NCI-H1930 (cell line): Measurements from ENCODE around the gene CHAT.

ENCODE experiments used
- DNase-seq, 2 experiments: peaks; one replicate each; lab custom pipeline; 2025; lab: John Stamatoyannopoulos, UW

CHAT gene

DNA sequence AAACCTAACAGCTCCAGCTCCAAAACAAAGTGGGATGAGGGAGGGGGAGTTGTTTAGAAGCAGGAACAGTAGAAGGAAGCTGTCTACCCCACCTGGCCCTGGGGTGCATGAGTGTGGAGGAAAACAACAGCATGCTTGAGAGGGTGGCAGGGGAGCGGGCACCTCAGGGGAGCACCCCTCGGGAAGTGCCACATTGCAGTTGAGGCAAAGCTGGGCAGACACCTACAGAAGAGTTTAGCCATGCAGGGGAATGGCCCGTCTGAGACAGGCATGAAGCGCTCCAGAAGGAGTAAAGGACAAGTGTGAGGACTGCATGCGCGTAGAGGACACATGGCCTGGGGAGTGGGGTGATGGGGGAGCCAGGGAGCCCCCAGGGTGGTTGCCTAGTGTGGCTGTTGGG, 18.1 kb downstream of the CHAT start:
- no peak for DNase-seq

DNA sequence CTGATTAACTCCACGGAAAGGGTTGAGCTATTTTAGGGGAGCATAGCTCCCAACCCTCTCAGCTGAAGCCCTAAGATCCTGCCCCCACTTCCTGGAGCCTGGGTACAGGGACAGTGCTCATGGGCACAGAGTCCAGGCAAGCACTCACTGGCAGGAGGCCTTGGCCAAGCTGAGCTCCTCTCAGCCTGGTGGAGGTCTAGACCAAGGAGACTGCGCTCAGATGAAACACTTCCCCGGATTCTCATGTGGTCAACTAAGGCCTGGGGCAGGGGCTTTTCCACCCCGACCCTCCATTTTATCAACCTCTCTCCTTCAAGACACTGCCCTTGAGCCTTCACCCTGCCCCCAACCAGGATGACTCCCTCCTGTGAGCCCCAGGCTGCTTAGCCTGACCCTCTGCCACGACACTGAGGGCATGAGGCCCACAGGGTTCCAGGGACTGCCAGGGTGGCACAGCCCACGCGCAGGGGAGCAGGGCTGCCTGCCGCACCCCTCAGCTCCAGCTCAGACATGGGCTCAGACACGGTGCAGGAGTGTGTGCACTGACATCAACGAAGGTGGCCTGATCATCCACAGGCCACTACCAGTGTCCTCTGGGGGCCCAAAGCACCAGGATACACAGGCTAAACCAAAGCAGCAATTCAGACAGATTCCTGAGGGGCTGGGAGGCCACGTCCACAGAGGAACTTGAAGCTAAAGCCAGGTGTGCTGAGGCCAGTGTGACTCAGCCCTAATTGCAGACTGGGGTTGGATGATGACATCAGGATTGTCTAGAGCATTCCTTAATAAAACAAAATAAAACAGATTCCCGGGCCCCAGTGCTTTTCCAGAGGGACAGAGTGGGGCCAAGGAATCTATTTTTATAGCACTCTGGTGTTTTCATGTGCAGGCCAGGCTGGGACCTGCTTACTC, 18.8 kb downstream of the CHAT start:
- DNase-seq = no peak

DNA sequence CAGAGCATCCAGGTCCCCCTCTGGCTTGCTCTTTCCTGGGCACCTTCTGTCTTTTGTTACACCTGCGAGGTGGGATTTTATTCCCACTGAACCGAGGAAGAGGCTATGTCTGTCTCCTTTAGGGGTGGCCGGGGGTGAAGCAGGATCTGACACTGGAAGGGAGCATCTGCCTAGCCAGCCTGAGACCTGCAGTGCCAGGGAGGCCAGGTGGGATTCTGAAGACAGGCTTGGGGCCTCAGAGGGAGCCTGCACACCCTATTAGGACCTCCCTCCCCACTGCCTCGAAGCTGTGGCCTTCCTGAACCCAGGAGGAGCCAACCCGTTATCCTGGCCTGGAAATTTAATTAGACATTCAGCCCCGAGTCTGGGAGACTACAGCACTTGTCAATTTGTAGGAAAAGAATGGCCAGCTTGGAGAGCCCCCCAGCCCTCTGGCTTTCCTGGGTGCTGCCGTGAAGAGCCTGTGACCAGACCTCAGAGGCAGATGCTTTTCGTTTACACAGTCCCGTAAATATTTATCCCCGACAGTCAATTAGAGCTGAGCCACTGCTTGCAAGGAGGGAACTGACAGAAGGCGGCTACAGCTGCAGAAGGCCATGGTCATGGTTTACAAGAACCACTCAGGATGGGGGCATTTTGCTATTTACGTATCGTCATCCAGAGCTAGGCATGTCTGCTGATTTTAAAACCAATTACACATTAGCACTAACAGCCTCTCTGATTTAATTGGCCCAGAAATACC, 19.7 kb downstream of the CHAT start:
- no peak for DNase-seq

DNA sequence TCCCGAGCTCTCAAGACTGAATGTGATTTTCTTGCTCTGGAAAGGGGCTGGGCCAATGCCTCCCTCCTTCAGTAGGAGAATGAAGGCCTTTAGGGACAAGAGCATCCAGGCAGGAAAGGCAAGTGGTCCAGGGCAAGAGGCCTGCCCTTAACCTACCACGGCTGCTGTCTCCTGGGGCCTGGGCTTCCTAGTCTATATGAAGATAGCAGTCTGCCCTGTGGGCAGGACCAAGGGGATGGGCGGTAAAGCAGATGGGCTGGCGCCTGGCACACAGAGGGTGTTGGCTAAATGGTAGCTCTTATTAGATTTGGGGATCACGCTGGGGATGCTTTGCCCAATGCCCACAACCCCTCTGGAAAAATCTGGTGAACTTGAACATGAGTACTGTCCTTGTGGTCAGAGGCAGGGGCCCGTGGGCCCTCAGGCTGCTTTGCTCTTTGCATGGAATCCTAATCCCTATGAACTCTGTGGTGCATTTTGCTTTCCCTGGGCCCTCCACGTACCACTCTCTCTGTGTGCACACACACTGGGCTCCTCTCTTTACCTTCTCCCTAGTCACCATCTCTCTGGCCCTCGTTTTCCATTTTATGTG, 20.3 kb downstream of the CHAT start:
- no peak for DNase-seq

DNA sequence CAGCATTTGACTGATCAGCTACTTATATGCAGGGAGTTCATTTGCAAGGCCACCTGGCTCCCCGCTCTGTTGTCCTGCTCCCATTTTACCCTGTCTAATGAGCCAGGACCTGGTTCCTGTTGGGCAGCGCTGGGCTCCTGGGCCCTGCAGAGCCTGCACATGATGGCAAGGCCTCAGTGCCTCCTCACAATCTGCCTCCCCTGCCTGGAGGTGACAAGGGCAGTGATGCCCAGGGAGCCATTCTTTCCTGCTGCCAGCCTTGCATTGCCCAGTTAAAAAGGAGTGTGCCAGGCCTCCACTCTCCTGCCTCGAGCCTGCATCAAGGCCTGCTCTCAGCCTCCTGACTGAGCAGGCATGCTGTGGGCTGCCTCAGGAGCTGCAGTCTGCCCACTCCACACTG, 28.5 kb downstream of the CHAT start:
- DNase-seq = no peak

DNA sequence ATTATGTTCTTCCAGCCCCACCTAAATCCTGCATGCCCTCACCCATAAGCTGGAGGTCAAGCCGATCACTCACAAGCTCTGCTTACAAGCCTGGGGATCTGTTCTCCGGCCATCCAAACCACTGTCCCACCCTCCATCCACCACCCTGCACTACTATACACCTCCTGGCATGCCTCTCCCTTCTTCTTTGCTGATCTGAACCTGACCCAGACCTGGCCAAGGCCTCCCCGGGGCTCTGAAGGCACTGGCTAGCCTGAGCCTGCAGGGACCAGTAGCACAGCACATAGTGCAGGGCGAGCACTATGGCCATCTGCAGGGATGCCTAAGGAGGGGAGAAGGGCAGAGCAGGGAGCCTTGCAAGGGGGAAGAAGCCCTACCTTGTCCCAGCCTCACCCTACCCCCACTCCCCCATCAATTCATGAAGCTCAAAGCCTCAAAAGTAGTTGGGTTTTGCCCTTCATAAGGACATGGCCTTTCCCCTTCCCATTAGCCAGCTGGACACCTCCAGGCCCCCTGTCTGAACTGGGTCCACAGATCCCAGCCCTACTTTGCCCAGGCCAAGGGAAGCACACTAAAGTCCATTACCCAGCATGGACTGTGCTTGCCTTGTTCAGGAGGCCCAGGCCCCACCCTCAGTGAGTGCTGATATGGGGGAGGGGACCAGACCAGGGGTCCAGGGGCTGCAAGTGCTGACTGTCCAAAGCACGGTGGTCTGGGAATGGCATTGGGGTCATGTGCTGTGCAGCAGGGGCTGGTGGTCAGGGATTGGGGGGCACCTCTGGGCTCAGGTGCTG, 29.6 kb downstream of the CHAT start:
- DNase-seq = no peak

DNA sequence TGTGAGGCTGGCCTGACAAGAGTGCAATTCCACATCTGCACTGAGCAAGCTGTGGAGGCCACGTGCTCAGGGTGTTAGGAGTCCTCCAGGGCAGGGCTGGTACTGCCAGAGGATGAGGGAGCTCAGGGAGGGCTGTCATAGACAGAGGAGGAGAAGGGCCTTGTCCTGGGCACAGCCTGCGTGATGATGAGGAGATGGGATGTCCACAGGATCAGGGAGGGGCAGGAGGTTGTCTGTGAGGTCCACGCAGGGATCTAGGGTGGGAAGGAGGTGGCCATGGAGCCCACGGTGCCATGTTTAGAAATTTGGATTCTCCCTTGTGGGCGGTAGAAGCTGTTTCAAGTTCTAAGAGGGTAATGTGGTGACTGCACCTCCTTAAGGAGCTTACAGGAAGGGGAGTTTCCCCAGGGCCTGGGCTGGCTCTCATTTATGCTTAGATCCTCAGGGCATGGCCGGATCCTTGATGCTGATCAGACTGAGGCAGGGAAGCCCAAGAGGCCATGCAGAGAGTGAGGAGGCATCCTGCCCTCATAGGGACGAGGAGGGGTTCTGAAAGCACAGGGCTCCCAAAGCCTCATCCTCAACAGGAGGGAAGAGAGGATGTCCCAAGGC, 30.3 kb downstream of the CHAT start:
- no peak for DNase-seq

DNA sequence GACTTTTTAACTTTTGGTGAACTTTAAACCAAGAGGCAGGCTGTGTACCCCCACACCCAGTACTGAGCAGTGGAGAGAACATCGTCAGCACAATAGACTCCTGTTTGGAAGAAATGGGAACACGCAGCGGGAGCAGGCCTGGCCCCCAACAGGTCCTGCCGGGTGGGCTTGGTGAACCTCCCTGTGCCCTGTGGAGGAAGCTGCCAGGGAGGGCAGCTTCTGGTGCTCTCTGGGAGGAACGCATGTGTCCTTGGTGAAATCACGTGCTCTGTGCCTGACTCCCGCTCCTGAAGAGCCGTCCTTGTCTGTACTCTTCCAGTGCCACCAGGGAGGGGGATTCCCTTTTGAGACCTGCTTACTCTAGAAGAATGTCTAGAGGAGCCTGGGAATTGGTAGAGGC, 31.6 kb downstream of the CHAT start:
- DNase-seq = no peak

DNA sequence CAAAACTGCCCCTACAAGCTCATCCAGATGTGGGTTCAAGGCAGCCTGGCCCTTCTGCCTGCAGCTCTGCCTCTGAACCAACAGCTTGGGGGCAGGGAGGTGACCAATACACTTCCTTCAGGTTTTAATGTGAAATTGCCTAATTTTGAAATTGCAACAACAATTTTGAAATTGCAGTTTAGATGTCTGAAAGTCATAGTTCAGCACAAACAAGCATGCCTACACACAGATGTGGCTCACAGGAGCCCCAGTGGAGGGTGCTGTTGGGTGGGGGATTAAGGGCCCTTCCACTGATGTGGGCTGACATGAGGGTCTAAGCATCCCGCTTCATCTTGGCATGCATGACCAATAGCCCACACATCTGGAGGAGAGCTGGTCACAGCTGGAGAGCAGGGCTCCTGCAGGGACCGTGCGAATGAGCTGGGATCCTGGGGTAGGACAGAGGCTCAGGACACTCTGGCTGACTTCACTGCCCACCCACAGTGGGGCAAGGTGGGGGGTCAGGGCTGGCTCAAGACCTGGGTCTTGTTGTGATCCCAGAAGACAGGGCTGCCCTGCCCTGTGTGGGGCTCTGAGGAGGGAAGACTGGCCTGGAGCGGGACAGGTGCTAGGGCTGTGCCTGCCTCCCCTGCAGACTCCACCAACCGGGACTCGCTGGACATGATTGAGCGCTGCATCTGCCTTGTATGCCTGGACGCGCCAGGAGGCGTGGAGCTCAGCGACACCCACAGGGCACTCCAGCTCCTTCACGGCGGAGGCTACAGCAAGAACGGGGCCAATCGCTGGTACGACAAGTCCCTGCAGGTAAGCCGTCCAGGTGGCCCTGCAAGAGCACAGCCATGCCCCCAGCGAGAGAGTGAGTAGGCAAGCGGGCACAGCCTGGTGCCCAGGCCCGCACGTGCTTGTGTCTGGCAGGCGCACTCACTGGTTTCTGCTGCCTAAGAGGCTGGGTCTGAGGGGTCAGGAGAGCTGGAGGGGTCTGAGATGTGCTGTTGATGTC, 32.3 kb downstream of the CHAT start:
- DNase-seq = no peak

DNA sequence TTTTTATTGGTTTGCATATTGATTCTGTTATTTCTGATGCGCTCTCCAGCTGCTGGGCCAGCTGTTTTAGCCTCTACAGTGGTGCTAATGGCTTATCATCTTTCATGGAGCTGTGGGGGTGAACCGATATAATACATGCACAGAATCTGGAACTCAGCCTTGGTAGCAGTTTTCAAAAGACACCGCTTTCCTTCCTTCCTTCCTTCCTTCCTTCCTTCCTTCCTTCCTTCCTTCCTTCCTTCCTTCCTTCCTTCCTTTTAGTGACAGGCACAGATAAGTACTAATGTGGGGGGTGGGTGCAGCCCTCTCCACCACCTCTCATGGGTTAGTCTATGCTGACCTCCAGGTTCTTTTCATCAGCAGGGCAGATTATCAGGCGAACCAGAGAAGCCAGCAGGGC, 33.7 kb downstream of the CHAT start:
- DNase-seq = no peak

DNA sequence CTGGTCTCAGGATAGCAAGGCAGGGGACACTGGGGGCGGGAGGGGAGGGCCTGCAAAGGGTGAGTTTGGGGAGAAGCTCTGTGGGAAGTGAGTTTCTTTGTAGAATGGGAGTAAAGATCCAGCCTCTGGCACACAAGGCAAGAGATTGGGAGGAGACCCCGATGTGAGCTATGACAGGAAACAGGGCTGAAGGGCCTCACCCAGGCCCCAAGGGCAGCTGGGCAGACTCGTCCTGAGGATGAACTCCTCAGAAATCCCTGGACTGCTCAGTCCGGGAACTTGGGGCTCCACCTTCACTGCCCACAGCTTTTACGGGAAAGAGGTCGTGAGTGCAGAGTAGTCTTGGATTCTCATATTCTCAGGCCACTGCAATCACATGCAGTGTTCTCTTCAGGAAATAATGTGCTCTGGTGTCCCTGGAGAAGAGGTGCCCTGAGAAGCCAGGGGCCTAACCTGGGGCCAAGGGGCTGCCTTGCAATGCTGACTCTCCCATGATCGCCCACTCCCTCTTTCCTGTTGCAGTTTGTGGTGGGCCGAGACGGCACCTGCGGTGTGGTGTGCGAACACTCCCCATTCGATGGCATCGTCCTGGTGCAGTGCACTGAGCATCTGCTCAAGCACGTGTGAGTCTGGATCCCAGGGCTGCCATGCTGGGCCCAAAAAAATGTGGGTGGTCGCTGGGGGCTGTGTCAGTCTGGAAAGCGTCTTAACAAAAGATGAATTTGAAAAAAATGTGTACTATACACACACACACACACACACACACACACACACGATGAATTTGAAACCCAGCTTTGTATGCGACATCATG, 34.4 kb downstream of the CHAT start:
- DNase-seq = no peak

DNA sequence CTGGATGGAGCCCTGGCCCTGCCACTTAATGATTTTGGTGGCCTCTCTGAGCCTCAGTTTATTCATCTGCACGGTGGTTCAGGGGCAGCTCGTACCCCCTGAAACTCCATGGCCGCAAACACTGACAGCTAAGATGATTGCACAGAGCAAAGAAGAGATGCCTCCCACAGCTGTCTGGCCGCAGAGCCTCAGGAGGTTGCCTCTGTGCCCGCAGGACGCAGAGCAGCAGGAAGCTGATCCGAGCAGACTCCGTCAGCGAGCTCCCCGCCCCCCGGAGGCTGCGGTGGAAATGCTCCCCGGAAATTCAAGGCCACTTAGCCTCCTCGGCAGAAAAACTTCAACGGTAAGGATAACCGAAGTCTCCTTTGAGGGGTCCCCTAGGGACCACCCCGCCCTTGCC, 35.5 kb downstream of the CHAT start:
- no peak for DNase-seq

DNA sequence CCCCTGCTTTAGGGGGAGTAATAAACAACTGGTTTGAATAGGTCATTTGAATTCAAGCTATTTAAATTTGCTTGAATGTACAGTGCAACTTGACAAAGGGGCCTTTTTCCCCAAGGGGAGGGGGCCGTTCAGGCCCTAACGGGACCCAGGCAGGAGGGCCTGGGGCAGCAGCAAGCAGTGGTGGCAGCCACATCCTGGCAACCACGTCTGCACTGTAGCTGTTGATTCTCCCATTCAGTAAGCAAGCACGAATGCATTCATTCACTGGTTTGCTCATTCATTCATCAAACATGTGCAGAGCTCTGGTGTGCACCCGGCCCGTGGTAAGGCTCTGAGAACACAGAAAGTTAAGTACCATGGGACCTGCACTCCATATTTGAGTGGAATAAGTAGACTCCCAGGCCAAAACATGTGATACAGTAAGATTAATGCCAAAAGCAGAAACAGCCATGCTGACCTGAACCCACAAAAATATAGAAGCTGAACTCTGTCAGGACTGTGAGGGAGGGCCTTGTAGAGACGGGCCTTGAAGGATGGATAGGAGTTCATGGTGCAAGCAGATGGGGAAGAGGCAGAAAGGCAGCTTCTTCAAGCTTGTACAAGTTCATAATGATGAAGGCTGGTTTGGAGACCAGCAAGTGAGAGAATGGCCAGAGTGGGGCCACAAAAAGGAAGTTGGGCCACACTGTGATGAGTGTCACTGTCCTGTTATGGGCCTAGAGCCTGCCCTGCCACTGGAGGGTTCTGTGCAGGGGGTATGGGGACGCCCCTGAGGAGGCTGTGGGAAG, 36.3 kb downstream of the CHAT start:
- DNase-seq = no peak

DNA sequence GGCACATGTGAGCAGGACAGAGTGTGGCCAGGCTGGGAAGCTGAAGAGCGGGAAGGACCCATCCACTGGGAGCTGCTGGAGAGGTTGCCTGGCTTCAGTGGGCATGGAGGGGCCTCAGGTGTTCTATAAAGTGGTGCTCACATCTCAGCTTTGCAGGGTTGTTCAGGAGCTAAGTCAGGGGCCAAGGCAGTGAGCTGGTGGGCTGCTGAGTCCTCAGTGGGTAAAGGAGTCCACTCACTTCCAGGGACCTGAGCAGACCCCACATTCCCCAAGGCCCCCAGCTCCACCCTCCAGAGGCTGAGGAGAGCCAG, 36.8 kb downstream of the CHAT start:
- DNase-seq = no peak

DNA sequence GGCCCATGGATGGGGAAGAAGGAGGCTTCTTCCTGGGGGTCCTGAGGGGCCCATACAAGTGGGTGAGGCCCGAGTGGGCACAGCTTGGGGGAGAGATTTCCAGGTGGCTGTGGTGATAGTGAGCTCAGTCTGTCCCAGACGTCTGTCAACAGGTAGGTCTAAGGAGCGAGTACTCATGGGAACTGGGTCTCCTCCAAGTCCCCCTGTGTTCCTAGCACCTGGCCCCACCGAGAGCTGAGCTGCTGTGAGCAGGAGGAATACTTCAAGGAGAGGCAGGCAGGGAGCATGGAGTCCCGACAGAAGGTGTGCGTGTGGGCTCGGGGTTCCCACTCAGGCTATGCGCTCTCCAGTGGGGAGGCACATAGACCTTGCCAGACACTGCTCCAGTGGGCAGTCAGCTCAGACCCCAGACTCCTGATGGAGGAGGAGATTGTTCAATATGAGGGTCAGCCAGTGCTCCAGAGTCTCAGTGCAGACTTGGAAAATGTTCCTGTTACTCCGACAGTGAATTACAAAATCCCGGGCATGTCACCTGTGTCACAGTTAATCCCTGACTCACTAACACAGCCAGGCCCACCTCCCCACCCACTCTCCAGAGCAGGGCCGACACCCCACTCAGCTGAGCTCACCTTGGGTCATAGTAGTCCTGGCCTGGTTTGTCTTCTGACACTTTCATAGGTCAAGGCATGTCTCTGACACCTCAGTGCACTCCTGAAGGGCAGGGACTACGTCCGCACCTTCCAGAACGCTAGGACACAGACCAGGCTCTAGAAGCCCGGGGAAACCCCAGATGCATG, 37.4 kb downstream of the CHAT start:
- DNase-seq = no peak

DNA sequence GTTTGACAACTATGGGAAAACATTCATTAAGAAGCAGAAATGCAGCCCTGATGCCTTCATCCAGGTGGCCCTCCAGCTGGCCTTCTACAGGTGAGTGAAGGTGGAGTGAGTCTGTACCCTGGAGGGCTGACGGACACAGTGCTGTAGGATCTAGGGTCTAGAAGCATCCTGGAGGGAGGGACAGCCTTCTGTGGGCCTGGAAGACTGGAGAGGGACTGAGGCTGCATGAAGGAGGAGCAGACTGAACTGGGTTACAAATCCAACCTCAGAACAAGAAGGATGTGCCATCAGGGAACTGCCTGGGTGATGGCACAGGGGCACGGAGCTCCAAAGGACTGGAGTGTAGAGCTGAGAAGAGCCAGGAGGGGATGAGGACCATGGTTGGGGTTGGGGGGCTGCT, 38.1 kb downstream of the CHAT start:
- no peak for DNase-seq

DNA sequence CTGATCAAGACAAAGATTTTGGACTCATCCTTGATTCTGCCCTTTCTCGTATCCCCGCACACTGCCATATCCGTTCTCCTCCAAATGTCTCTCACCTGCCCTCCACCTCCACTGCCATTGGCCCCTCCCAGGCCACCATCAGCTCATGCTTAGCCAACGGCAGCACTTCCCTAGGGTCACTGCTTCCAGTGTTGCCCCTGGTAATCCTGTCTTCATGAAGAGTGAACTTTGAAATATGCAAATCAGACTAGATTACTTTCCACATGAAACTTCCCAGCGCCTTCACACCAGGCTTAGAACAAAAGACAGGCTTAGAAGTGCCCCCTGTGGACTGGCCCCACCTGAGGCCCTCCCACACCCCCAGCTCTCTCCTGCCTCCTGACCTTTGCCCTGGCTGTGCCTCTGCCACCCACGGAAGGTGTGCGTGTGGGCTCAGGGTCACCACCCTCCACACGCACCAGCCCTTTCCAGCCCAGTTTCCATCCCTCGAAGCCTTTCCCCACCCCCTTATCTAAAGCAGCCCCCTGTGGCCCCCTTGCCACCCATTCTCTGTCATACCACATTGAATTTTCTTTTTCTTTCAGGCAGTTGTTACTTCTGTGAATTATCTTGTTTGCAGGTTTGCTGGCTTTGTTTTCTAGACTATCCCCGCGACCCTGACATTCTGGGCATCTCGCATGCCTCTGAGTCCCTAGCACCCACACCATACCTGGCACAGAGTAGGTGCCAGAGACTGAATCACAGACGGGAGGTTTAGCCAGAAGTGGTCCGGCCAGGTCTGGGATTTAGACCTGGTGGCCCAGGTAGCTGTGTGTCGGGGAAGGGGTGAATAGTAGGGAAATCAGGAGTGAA, 38.8 kb downstream of the CHAT start:
- no peak for DNase-seq
